SHP77 (cell line): Measurements from ENCODE around the gene HCN3.
"Not testable (repeated sequence)": the region's sequence is repeated elsewhere in the genome, so short reads cannot be mapped to it uniquely, and the experiment has no call there.

Experiments used
- DNase-seq, 2 experiments: peaks; one replicate each; lab custom pipeline; 2025; lab: John Stamatoyannopoulos, UW

HCN3 gene

DNA sequence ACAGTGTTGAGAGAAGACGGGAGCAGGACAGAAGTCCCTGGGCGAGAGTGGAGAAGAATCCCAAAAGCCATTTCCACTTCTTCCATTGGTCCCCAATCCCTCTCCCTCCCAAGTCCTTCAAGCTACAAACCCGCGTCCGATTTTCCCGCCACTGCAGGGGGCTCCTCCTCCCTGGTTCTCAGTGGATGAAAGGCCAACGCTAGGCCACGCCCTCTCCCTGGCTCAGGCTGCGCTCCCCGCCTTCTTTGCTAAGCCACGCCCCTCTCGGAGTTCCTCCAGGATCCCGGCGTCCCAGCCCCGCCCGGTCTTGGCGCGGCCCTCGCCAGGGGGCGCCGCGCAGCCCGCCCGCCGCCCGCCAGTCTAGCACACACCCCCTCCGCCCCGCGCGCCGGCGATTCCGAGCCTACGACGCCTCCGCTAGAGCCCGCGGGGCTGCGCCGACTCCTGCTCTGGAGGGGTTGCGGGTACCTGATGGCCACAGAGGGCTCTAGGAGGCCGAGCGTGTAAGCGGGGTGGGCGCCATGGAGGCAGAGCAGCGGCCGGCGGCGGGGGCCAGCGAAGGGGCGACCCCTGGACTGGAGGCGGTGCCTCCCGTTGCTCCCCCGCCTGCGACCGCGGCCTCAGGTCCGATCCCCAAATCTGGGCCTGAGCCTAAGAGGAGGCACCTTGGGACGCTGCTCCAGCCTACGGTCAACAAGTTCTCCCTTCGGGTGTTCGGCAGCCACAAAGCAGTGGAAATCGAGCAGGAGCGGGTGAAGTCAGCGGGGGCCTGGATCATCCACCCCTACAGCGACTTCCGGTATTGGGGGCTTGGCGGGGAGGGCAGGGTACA is at the start of gene HCN3:
Gene HCN3 (plus strand): TSS at position 394 of the 832 bp plus-strand sequence. CDS start 128 bp downstream, at position 522.
- peak; percentile 100 for DNase-seq

DNA sequence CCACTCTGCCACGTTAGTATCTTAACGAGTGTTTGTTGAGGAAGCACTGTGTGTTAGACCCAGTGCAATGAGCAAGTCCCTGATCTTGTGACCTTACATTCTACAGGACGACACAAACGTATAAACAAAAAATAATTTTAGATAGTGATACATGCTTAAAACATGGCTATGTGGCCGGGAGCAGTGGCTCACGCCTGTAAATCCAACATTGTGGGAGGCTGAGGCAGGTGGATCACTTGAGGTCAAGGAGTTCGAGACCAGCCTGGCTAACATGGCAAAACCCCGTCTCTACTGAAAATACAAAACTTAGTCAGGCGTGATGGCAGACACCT is 49.2 kb upstream of the HCN3 start:
- no peak for DNase-seq

DNA sequence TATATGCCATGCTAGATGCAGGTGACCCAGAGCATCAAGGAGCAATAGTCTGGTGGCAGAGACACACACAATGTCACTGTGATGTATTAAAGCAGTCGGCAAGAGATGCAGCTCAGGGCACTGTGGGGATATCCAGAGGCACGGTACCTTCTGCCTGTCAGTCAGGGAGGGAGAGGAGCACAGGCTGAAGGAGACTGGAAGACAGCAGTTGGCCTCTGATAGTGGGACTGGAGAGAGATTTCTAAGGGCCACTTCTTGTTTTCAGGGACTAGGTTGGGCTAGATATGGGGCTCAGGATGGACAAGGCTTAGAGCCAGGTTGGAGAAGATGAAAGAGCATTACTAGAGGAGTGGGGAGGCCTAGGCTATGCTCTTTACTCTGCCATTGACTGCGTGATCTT is 46.0 kb upstream of the HCN3 start:
- not testable (repeated sequence) for DNase-seq

DNA sequence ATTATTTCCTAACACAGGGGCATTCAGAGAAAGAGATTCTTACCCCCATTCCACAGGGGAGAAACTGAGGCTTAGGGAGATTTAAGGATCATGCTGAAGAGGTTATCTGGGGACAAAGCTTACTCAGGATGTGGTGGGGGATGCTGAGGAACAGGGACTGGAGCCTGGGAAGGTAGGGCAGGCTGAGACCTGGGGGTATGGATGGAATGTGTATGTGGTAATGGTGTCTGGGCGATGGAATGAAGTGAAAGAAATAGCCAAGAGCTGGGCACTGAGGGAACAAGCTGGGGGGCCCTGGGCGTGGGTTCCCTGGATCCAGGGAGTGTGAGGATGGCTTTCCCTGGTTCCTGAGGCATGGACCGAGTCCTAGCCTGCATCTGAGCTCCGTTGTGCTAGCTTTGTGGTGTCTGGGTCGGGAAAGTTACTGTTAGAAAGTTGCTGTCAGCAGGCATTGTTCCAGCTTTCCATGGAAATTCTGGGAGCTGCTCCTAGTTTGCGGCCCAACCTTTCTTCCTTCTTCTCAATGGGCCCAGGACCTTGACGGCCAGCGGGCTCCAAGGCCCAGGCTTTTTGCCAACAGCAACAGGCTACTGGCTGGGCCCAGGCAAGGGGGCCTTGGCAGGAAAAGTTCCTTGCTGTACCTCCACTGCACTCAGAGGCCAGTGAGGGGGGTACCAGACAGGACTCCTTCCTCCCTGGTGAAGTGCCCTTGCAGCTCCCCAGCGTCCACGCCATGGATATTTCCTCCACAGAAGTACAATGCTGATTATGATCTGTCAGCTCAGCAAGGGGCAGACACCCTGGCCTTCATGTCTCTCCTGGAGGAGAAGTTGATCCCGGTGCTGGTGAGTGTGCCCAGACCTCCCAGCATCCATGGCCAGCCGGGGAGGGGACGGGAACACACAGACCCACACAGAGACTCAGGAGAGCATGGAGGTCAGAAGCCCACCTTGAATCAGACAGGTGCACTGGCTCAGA is 45.0 kb upstream of the HCN3 start:
- DNase-seq = not testable (repeated sequence)

DNA sequence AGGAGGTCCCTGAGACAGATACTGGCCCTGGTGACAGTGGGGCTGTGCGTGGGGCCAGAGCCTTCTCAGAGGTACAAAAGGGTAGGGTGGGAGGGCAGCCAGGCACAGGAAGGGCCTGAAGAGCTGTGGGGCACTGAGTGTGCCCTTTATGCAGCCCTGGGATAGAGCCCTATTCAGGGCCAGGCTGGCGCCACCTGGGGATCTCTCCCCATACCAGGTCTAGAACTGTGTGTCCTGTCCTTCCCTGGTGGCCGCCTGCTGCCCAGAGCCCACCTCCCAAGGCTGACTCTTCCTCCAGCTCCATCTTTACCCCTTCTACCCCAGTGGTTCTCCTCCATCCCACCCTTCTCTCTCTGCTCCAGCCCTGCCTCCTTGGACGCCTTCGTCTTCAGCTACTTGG is 43.8 kb upstream of the HCN3 start:
- not testable (repeated sequence) for DNase-seq

DNA sequence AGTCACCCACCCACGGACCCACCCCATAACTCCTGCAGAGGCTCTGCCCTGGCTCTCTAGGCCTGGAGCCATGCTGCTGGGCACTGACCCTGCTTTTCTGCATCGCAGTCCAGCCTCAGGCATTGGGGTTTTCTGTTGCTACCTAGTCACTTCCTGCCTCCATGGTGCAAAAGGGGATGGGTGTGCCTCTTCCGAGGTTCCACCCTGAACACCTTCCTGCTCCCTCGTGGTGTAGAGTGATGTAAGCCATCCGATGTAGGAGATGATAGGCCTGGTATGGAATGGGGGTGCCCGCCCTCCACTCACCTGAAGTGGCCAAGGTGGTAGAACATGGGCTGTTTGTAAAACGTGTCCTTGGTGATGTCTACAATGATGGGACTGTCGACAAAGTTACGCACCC is 41.9 kb upstream of the HCN3 start:
- DNase-seq = not testable (repeated sequence)

DNA sequence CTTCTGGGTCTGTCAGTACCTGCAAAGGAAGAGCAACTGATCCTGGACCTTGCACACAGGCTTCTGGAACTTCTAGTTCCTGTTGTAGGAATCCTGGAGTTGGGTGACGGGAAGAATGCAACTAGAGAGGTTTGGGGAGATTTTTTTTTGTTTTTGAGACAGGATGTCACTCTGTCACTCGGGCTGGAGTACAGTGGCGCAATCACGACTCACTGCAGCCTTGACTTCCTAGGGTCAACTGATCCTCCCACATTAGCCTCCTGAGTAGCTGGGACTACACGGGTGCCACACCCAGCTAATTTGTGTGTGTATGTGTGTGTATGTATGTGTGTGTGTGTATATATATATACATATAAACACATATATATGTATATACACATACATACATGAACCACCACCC is 40.8 kb upstream of the HCN3 start:
- no peak for DNase-seq

DNA sequence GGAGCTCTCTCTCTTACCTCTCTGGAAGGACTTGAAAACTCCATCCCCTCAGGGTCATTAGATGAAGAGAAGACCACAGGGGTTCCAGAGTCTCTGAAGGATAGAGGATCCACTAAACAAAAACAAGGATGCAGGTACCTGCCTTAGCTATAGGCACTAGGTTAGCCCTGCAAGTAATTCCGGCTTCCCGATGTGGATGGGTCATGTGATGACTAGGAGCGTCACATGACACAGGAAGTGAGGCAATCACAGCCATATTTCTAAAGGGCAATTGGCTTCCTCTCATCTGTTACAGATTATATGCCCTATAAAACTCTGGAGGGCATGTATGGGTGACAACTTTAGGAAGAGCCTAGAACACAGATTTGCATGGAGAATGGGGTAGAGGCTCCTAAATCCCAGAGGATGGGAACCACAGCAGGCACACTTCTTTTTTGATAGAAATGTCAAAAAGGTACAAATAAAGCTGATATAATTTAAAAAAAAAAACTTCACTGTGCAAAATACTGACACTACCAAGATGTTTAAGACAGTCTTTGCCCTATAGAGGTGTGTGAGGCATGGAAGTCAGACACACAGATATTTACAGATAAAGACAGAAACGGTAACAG is 36.1 kb upstream of the HCN3 start:
- DNase-seq = peak; percentile 93 to 94

DNA sequence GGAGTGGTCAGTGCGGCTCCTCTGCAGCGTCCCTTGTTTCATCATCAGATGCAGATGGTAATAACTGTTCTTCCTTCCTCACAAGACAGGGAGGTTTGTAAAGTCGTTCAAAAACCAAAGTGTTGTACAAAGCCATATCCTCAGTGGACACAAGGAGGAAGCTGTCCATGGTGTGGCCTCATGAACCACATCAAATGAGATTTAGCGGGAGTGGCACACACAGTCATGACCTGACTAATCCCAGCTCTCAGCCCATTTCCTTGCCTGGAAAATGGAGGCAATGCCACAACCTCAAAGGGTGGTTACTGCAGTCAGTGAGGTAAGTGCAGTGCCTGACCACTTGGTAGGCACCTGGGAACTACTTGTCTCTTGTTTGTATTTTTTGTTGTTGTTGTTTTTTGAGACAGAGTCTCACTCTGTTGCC is 35.4 kb upstream of the HCN3 start:
- no peak for DNase-seq

DNA sequence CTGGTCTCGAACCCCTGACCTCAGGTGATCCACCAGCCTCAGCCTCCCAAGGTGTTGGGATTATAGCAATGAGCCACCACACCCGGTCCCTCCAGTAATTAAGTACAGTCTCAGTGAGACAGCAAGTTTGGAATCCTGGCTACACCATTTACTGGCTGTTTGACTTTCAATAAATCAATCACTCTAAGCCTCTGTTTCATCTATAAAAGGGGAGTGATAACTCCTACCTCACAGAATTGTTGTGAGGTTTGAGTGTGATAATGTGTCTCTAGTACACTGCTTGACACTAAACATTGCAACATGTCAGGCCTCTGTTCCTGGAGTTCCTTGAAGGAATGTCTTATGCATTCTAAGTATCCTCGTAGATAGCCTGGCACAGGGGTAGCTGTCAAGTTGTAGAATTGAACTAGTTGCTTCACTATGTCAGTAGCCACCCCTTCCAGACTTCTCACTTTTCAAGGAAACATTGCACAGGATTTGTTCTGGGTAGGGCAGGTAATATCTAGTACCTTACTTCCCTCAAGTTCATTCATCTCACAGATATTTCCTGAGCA is 34.4 kb upstream of the HCN3 start:
- no peak for DNase-seq

DNA sequence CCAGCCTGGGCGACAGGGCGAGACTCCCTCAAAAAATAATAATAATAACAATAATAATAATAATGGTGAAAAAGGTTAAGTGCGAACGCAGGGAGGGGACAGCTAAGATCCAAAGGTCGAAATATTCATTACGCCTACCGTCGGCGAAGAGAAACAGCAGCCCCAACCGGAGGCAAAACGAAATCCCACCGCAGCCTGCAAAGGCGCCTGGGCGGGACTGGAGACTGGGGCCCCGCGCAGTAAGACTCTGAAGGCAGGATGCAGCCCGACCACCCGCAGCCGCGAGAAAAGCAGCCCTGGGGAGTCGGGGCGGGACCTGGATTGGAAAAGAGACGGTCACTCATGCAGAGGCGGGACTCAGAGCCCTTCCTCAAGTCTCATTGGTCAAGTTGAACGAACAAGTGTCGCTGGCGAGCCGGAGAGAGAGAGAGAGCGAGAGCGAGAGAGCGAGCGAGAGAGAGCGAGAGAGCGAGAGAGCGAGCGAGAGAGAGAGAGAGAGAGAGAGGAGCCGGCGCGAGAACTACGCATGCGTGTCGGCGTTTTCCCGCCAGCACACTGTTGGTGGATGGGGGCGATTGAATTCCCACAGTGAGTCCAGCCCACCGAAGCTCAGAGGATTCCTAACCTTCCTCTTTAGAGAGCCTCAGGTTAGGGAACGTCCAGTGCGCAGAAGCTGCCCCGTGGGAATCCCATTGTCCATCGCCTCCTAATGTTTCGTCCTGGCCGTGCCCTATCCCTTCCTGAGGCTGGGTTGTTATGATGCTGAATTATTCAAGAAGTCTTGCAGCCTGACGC is 32.7 kb upstream of the HCN3 start:
- peak; percentile 100 for DNase-seq

DNA sequence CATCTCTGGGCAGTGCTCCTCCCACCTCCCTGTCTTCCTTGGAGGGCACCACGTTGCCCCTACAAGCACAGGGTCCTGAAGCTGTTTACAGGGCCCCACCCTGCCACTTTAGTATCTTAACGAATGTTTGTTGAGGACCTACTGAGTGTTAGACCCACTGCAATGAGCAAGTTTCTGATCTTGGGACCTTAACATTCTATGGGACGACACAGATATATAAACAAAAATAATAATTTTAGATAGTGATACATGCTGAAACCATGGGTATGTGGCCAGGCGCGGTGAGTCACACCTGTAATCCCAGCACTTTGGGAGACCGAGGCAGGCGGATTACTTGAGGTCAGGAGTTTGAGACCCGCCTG is 32.1 kb upstream of the HCN3 start:
- DNase-seq = no peak

DNA sequence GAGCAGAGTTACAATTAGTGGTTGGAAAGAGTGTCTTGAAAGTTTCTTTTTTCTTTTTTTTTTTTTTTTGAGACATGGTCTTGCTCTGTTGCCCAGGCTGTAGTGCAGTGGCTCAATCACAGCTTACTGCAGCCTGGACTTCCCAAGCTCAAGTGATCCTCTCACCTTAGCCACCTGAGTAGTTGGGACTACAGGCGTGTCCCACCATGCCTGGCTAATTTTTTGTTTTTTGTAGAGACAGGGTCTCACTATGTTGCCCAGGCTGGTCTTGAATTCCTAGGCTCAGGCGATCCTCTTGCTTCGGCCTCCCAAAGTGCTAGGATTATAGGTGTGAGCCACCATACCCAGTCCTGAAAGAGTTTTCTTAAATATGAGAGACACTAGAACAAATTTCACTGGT is 30.5 kb upstream of the HCN3 start:
- DNase-seq = not testable (repeated sequence)

DNA sequence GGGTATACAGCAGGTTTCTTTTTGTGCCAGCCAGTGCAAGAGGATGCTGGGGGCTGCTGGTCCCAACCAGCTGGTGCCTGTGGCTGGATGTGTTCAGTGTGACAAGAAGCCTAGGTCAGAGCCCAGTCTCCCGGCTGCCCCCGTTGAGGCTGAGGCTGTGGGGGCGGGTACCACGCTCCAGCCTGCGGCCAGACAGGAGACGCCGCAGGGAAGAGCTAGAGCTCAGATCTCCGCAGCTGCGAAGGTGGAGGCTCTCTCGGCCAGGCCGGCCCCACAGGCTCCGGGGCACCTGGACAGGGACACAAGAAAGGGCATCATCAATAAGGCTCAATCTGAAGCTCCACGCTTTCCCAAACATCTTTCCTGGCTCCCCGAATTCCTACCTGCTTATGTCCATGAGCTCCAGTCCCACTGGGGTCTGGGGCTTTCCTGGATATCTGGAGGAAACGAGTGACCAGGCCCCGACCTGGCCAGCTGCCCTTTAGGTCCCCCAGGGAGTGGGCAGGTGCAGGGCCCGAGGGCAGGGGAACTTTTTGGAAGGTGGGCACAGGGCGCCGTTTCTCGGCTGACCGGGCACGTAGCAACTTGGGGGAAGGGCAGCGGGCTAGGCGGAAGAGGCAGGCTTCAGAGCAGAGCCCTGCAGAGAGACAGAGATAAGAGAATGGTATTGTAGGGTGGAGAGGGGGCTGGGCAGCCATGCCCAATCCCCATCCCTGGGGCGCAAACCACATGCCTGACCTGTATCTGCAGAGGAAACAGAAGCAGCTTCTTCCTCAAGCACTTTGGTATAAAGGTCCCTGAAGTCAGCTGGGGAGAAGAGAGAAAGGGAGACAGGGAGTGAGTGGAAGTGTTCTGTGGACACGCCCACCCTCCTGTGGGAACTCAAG is 29.4 kb upstream of the HCN3 start:
- DNase-seq = no peak

DNA sequence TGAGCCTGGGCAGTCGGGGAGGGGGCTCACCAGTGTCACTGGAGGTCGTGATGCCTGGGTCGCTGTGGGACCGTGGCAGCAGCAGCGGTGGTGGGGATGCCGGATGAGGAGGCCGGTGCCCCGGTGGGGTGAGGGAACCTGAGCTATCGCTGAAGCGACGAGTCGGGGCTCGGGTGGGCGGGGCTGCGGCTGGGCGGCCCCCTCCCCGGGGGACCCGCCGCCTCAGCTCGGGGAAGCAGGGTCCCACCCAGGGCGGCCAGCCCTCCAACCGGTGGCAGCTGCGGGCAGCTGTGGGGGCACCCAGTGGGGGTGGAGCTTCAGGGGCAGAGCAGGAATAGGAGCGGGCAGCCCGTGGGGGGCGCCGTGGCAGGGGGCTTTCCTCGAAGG is 27.0 kb upstream of the HCN3 start:
- no peak for DNase-seq

DNA sequence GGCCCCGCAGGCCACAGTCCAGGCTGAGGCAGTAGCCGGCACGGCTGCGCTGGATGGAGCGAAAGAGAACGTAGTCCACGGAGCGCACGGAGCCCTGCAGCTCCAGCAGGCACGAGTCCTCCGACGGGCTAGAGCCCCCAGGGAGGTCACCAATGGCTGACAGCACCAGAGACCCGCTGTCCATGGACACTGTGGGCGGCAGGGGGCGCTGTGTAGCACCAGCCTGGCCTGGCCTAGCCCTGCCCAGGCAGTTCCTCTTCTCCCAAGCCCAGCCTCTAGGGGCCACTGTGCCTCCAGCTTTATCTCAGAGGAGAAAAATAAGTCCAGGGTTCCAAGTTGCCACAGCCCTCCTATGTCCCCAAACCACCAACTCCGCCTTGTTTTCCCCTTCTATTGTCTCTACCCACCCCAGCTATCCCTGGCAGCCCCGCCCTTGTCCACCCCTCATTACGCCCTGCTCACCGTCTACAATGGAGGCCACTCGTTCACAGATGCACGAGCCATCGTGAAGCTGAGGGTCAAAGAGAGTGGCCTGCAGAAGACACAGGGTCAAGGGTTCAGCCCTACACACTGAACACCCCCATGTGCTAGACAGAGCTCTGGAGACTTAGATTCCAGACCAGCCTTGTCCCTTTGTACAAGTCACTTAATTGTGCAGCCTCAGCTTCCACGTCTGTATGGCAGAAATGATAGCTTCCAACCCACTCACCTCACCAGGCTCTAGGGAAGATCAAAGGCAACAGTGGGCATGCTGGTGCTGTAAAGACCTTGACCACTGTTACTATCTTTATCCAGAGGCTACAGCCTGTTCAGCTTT is 26.4 kb upstream of the HCN3 start:
- DNase-seq = peak; percentile 97 to 98

DNA sequence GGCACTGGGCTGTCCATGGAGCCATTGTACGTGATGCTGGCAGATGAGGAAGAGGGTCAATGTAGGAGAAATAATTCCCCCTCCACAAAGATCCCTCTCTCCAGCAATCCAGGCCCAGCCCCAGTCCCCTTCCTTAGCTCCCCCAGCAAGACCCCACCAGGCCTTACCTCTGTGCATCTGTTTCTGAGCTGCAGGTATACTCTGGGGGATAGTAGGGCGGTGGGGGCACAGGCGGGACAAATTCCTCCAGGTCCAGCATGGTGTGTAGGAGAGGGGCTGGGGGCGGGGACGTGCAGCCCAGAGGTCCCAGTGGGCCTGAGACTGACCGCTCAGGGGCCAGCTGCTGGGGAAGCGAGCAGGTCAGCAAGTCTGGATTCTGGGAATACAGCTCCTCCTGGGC is 25.7 kb upstream of the HCN3 start:
- DNase-seq = no peak

DNA sequence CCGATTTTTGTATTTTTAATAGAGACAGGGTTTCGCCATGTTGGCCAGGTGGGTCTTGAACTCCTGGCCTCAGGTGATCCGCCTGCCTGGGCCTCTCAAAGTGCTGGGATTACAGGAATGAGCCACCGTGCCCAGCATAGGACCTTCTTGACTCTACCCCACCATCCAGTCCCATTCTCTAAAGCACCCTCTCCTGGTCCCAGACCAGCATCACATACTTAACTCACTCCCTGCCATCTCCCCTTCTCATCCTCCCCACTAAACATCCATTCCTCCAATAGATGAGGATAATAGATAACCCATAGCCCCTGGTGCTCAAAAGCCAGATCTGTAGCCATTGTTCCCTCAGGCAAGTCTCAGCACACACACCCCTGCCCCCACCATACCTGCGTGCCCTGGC is 24.1 kb upstream of the HCN3 start:
- peak in 1 of 2 experiments; percentile 16 for DNase-seq

DNA sequence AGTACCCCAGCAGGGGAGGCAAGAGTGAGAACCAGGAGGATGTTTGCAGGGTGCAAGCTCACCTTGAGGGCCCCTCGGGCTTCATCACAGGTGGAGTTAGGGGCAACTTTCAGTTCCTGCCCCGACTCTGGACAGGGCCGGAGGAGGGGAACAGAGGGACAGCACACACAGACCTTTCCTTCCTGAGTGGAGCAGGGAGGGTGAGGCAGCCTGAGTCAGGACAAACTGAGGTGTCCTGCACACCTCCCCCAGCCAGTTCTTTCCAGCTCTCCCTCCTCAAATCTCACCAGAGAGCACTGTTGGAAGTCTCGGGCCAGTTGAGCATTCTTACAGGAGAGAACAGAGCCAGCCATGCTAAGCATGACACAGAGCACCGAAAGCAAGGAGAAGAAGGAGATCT is 23.5 kb upstream of the HCN3 start:
- no peak for DNase-seq
